Activated naive CD8-positive, alpha-beta T cell treated with anti-CD3 and anti-CD28 coated beads, Interleukin-2, amount 50 U/mL, for 16 hours (primary cell): Measurements from ENCODE around the gene VTI1A.
"Not testable (repeated sequence)": the region's sequence is repeated elsewhere in the genome, so short reads cannot be mapped to it uniquely, and the experiment has no call there.

Source experiments
- DNase-seq: peaks from one replicate; pipeline ENCODE4 v3.0.0-alpha.2; 2020; ENCODE audit warnings: low read depth, low spot score

The VTI1A gene

DNA sequence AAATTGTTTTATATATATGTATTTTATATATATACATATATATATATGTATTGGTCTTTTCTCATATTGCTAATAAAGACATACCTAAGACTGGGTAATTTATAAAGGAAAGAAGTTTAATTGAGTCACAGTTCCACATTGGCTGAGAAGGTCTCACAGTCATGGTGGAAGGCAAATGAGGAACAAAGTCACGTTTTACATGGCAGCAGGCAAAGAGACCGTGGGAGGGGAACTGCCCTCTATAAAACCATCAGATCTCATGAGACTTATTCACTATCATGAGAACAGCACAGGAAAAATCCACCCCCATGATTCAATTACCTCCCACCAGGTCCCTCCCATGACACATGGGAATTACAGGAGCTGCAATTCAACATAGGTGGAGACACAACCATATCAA is 416.4 kb downstream of the VTI1A start:
- not testable (repeated sequence) for DNase-seq
